ENCODE results near the gene THADA. TPM values are rescaled to one million over a fixed set of nuclear protein-coding genes. Genes with fewer than 3 reads are reported as not detected.
A peak's percentile ranks its signal among the peaks of the same experiment; 100 is the strongest.

Gene THADA
- total RNA-seq, 1 experiment from 2014 or later = 27.5 TPM

DNA sequence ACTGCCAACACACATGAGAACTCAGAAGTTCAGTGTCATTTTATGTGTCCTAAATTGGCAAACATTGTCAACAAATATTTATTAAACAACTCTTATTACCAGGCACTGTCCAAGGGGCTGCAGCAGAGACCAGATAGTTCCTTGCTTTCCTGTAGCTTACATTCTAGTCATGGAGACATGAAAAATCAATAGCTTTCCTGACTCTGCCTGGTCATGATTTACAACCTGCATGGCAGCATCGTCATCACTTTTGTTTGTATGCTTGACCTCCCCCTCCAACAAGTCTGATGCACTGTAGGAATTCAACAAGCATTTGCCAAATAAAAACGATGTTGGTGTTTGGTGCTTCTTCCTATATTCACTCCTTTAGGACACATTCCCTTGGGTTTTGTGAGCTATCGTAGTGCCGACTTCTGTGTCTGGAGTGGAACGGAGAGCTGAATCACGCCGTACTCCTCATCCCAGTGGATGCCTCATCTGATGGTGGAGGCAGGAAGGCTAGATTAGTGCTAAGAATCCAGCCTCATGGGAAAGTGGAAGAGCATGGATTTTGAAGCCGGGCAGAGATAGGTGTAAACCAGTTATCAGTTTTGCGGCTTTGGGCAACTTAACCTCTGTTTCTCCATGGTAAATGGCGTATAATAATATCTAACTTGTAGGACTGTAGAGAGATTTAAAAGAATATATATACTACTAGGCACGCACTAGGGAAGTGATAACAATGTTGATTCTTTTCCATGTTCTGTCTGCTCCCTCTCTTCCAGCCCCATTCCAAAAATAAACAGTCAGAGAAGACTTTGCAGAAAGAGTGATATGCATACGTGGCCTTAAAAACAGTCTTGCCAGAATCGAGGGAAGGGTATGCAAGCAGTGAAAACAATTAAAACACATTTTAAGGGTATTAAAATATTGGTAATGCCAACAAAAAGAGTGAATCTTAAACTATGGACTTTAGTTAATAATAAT lies 249.0 kb downstream of the THADA start:
- H3K27ac Mint-ChIP-seq = peak overlapping the region; percentile 55; the same call in 1 of the 2 replicates
- no peaks in the 10 kb centered on the region for H3K36me3 Mint-ChIP-seq
- TF ChIP-seq JAZF1 (CRISPR knock-in tag; IDR thresholded peaks at IDR 0.05) = no peak
- TF ChIP-seq, protein P1, sequence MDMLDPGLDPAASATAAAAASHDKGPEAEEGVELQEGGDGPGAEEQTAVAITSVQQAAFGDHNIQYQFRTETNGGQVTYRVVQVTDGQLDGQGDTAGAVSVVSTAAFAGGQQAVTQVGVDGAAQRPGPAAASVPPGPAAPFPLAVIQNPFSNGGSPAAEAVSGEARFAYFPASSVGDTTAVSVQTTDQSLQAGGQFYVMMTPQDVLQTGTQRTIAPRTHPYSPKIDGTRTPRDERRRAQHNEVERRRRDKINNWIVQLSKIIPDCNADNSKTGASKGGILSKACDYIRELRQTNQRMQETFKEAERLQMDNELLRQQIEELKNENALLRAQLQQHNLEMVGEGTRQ (CRISPR knock-in tag; IDR thresholded peaks at IDR 0.05) = no peak
- H3K4me1 Mint-ChIP-seq = peaks cover 45% of the 10 kb centered on the region
- ATAC-seq (no peak), DNase-seq (ENCODE audit: low spot score) (no peak)
- ChIA-PET CTCF (interaction anchor here (1.0 to 1.7 kb wide), 3 partner anchors 10 to 230 kb away, joined by 3 to 4 read pairs (median 3); no protein-coding TSS in a partner anchor), POLR2A (no interaction called here)
- no peak overlapping the region for H3K4me3 Mint-ChIP-seq
- H3K27me3 Mint-ChIP-seq (ENCODE audit: low read depth) = no peaks in the 10 kb centered on the region
- no peaks in the 10 kb centered on the region for H3K9me3 Mint-ChIP-seq

DNA sequence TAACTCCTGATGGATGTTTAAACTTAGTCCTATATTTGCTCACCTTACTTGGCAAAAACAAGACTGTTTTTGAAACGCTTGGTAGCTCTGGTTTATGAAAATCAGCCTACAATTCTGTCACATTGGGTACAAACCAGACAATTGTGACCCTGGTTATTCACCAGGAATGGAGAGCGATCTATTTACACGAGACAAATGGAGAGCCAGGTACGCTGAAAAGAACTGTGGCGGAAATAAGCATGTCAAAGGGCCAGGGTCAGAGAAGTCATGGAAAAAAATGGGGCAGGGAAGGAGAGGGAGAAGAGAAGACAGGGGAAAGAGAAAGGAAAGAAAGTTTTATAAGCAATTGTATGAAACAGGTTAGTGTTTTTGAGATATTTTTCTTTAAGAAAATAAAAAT lies 250.0 kb downstream of the THADA start:
- CTCF ChIA-PET = interaction anchor here (0.8 to 1.7 kb wide), 4 partner anchors 9 to 536 kb away, joined by 3 to 4 read pairs (median 3); no protein-coding TSS in a partner anchor
- Mint-ChIP-seq H3K4me1 (peaks cover 46% of the 10 kb centered on the region), H3K36me3 (no peaks in the 10 kb centered on the region), H3K27me3 (ENCODE audit: low read depth) (no peaks in the 10 kb centered on the region), H3K4me3 (no peak overlapping the region), H3K9me3 (no peaks in the 10 kb centered on the region), H3K27ac (peak overlapping the region; percentile 67)
- peak; percentile 72 for ATAC-seq
- TF ChIP-seq ZNF263 (CRISPR knock-in tag; IDR thresholded peaks at IDR 0.05; ENCODE audit: low read depth) (no peak), HMGA2 (CRISPR knock-in tag; IDR thresholded peaks at IDR 0.05) (no peak), FOXP1 (CRISPR knock-in tag; IDR thresholded peaks at IDR 0.05; ENCODE audit: borderline replicate concordance) (no peak), SMAD4 (CRISPR knock-in tag; IDR thresholded peaks at IDR 0.05) (no peak), SOX15 (CRISPR knock-in tag; IDR thresholded peaks at IDR 0.05) (no peak)
- no peak for DNase-seq (ENCODE audit: low spot score)
- POLR2A ChIA-PET = no interaction called here

- CTCF ChIA-PET = interaction anchor here (0.8 to 1.7 kb wide), 4 partner anchors 9 to 536 kb away, joined by 3 to 4 read pairs (median 3); no protein-coding TSS in a partner anchor
- peak overlapping the region; percentile 59; the same call in 1 of the 2 replicates for H3K27ac Mint-ChIP-seq
- H3K27me3 Mint-ChIP-seq (ENCODE audit: low read depth) = no peaks in the 10 kb centered on the region
- no peaks in the 10 kb centered on the region for H3K36me3 Mint-ChIP-seq
- DNase-seq (ENCODE audit: low spot score) = no peak
- H3K4me1 Mint-ChIP-seq = peaks cover 48% of the 10 kb centered on the region
- peak; percentile 65 for ATAC-seq
- H3K9me3 Mint-ChIP-seq = no peaks in the 10 kb centered on the region
- no peak overlapping the region for H3K4me3 Mint-ChIP-seq
- POLR2A ChIA-PET = no interaction called here
- TF ChIP-seq CREM (CRISPR knock-in tag; IDR thresholded peaks at IDR 0.05) = no peak
- TF ChIP-seq, protein P2, sequence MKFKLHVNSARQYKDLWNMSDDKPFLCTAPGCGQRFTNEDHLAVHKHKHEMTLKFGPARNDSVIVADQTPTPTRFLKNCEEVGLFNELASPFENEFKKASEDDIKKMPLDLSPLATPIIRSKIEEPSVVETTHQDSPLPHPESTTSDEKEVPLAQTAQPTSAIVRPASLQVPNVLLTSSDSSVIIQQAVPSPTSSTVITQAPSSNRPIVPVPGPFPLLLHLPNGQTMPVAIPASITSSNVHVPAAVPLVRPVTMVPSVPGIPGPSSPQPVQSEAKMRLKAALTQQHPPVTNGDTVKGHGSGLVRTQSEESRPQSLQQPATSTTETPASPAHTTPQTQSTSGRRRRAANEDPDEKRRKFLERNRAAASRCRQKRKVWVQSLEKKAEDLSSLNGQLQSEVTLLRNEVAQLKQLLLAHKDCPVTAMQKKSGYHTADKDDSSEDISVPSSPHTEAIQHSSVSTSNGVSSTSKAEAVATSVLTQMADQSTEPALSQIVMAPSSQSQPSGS (CRISPR knock-in tag; IDR thresholded peaks at IDR 0.05; ENCODE audit: borderline replicate concordance, low read depth) = no peak
- TF ChIP-seq ETV6 (CRISPR knock-in tag; IDR thresholded peaks at IDR 0.05) = no peak
- no peak for TF ChIP-seq ESRRA (CRISPR knock-in tag; IDR thresholded peaks at IDR 0.05; ENCODE audit: borderline replicate concordance)
- no peak for TF ChIP-seq E2F4 (CRISPR knock-in tag; IDR thresholded peaks at IDR 0.05; ENCODE audit: borderline replicate concordance, low read depth)
These were observed 250.4 kb downstream of the THADA start for GRCh38 chr2:43345391-43345813.

DNA sequence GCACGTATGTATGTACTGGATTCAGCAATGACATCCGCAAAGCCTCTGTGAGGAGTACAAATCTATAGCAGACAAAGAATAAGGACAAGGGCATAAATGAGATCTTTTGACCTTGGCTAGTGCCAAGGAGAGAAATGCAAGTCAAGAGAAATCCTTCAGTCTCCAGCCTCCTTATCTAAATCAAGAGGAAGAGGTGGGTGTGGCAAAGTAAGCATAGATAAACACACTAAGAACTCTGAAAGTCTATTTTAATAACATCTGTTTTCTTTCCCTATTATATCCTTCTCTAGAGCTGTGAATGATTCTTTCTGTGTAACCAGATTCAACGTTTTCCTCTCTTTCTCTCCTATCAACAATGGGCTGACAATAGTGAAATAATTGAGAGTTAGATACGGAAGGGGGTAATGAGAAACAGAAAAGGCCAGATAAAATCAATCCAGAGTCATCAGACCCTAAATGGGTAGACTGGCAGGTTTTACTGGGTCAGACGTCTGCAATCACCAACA lies 250.9 kb downstream of the THADA start:
- Mint-ChIP-seq H3K27ac (no peak overlapping the region), H3K4me3 (no peak overlapping the region), H3K9me3 (no peaks in the 10 kb centered on the region), H3K36me3 (no peaks in the 10 kb centered on the region), H3K4me1 (peaks cover 49% of the 10 kb centered on the region), H3K27me3 (ENCODE audit: low read depth) (no peaks in the 10 kb centered on the region)
- POLR2A ChIA-PET = no interaction called here
- no peak for DNase-seq (ENCODE audit: low spot score)
- TF ChIP-seq ZBTB21 (CRISPR knock-in tag; IDR thresholded peaks at IDR 0.05; ENCODE audit: borderline replicate concordance) = no peak
- TF ChIP-seq GRHL2 (CRISPR knock-in tag; IDR thresholded peaks at IDR 0.05; ENCODE audit: insufficient replicate concordance, severe bottlenecking) = no peak
- ATAC-seq = no peak
- CTCF ChIA-PET = interaction anchor here (0.8 to 1.1 kb wide), 2 partner anchors 31 to 122 kb away, joined by 3 to 6 read pairs; no protein-coding TSS in a partner anchor
